Measurements from ENCODE around the gene DUSP5.

GRCh38 chr10:110524179-110524858 lies 26.6 kb downstream of the DUSP5 start:
- no peak for TF ChIP-seq POLR2A (IDR thresholded peaks at IDR 0.05; ENCODE audit: low read length)
- no peak for TF ChIP-seq GATA1 (IDR thresholded peaks at IDR 0.05; ENCODE audit: low read depth, low read length)
